Endothelial cell of umbilical vein (primary cell): ENCODE data around the gene TMEFF2. TPM values are rescaled to one million over a fixed set of nuclear protein-coding genes. Genes with fewer than 3 reads are reported as not detected.

Experiments used
- BruUV-seq: library from RNA; stranded (reverse); fragments of 400-500 nt; replicated peaks from 2 replicates; lab custom pipeline; 2021; lab: Mats Ljungman, UMichigan
- CTCF ChIA-PET: fragments of 300-600, 350-600 bp; sonication (Branson Sonifier 250); formaldehyde crosslinking; loops from one replicate; lab custom pipeline; 2021; ENCODE audit warnings: antibody characterized with exemption, inconsistent platforms; lab: Charles Lee
- POLR2A ChIA-PET: fragments of 300-600, 350-600 bp; sonication (Branson Sonifier 250); formaldehyde crosslinking; loops from one replicate; lab custom pipeline; 2021; ENCODE audit warnings: antibody characterized with exemption, inconsistent platforms; lab: Charles Lee
- DNase-seq: peaks from one replicate; pipeline ENCODE4 v3.0.0-alpha.2; 2011; ENCODE audit warnings: low read depth, low spot score
- FAIRE-seq: peaks from 2 replicates; lab custom pipeline; 2011; peaks lifted over from hg19 to GRCh38; lab: Jason Lieb, UNC
- H2AFZ ChIP-seq: 2 replicates; pipeline ENCODE4 v1.6.0; 2012; ENCODE audit warnings: low read depth, low read length, control low read depth, inconsistent platforms
- H3K27ac ChIP-seq: 2 replicates; pipeline ENCODE4 v1.5.1; 2011; ENCODE audit warnings: low read depth, mild to moderate bottlenecking, control low read depth, low read length, moderate library complexity; ENCODE audit not compliant: insufficient read depth
- H3K27me3 ChIP-seq, 2 experiments: 2 replicates each; pipeline versions ENCODE4 v1.6.0 to v1.6.1; 2011; ENCODE audit warnings: low read length in 2 of 2, mixed read lengths in 1 of 2; ENCODE audit not compliant: control insufficient read depth in 2 of 2, insufficient read depth in 2 of 2
- H3K36me3 ChIP-seq, 2 experiments: 2 replicates in 1 of 2; 3 replicates in 1 of 2; pipeline ENCODE4 v1.5.1; 2011; ENCODE audit warnings: low read length in 2 of 2, mild to moderate bottlenecking in 1 of 2, moderate library complexity in 1 of 2; ENCODE audit not compliant: control insufficient read depth in 2 of 2, insufficient read depth in 2 of 2; ENCODE audit errors: extremely low read depth in 1 of 2
- H3K4me1 ChIP-seq: 3 replicates; pipeline ENCODE4 v1.5.1; 2011; ENCODE audit warnings: mild to moderate bottlenecking, low read length; ENCODE audit not compliant: control insufficient read depth, insufficient read depth; ENCODE audit errors: extremely low read depth
- H3K4me2 ChIP-seq: 2 replicates; pipeline ENCODE4 v1.6.1; 2011; ENCODE audit warnings: low read length, control low read depth, mixed read lengths; ENCODE audit not compliant: insufficient read depth
- H3K4me3 ChIP-seq, 3 experiments: fragments of 200-600 bp in 1 of 3; sonication (generic), shearing (Covaris generic) in 1 of 3; replicated peaks in 1 of 3; 2 replicates each; pipeline ENCODE4 v1.5.1; 2011 to 2016; ENCODE audit warnings: control low read depth in 3 of 3, low read length in 3 of 3, mild to moderate bottlenecking in 2 of 3, inconsistent platforms in 1 of 3, low read depth in 1 of 3, moderate library complexity in 1 of 3; ENCODE audit not compliant: insufficient read depth in 1 of 3
- H3K79me2 ChIP-seq: 2 replicates; pipeline ENCODE4 v1.6.0; 2012; ENCODE audit warnings: low read length, inconsistent platforms; ENCODE audit not compliant: control insufficient read depth, insufficient read depth
- H3K9ac ChIP-seq: replicated peaks from 2 replicates; pipeline ENCODE3; 2011; ENCODE audit warnings: low read length, control low read depth; ENCODE audit not compliant: insufficient read depth; ENCODE audit errors: extremely low read depth
- H3K9me1 ChIP-seq: replicated peaks from 3 replicates; pipeline ENCODE4 v1.6.0; 2011; ENCODE audit warnings: mild to moderate bottlenecking, low read length; ENCODE audit not compliant: control insufficient read depth, insufficient read depth; ENCODE audit errors: extremely low read depth
- H3K9me3 ChIP-seq: replicated peaks from 2 replicates; pipeline ENCODE4 v1.5.1; 2012; ENCODE audit warnings: low read length, inconsistent platforms; ENCODE audit not compliant: control insufficient read depth, insufficient read depth
- H4K20me1 ChIP-seq: replicated peaks from 2 replicates; pipeline ENCODE3; 2011; ENCODE audit warnings: mild to moderate bottlenecking, low read length; ENCODE audit not compliant: control insufficient read depth, insufficient read depth; ENCODE audit errors: extremely low read depth
- EZH2 ChIP-seq: IDR thresholded peaks from 2 replicates; pipeline ENCODE4 v1.6.1; 2012; ENCODE audit warnings: borderline replicate concordance, low read depth, mild to moderate bottlenecking, moderate library complexity, low read length, inconsistent platforms; ENCODE audit not compliant: severe bottlenecking
- FOS ChIP-seq: IDR thresholded peaks from 2 replicates; pipeline ENCODE4 v1.6.1; 2011; ENCODE audit warnings: mild to moderate bottlenecking, low read length, moderate library complexity, borderline replicate concordance; ENCODE audit not compliant: insufficient read depth
- GATA2 ChIP-seq: IDR thresholded peaks from 2 replicates; pipeline ENCODE4 v1.7.0; 2011; ENCODE audit warnings: low read depth, mild to moderate bottlenecking, moderate library complexity, mixed read lengths, low read length; ENCODE audit not compliant: insufficient read length, insufficient read depth
- JUN ChIP-seq: IDR thresholded peaks from 2 replicates; pipeline ENCODE4 v1.6.1; 2011; ENCODE audit warnings: borderline replicate concordance, low read depth; ENCODE audit not compliant: insufficient read length, insufficient read depth
- MYC ChIP-seq: IDR thresholded peaks from one replicate; pipeline ENCODE4 v1.6.1; 2011; ENCODE audit warnings: mild to moderate bottlenecking, low read depth, low read length
- POLR2A ChIP-seq: IDR thresholded peaks from 2 replicates; pipeline ENCODE4 v1.6.1; 2012; ENCODE audit warnings: low read depth, mild to moderate bottlenecking, control low read depth, low read length
- POLR2AphosphoS5 ChIP-seq: IDR thresholded peaks from 2 replicates; pipeline ENCODE4 v1.6.1; 2012; ENCODE audit warnings: low read depth, mild to moderate bottlenecking, control low read depth, low read length, moderate library complexity; ENCODE audit not compliant: insufficient read depth
- dilution Hi-C: fragments of 300-500 bp; cut with MboI; formaldehyde crosslinking; loops from one replicate; pipeline ENCODE4 v1.15.0; 2019; ENCODE audit warnings: low sequenced_read_pairs; ENCODE audit not compliant: extremely low pct_ligation_motif_present
- intact Hi-C: fragments of 100-400 bp; cut with micrococcal nuclease; formaldehyde crosslinking; loops from one replicate; pipeline ENCODE4 v1.10.0; 2022
- polyA plus RNA-seq, 4 experiments: library from polyadenylated mRNA; depleted of rRNA in 3 of 4; stranded (reverse) in 3 of 4; unstranded in 1 of 4; fragments of >200 nt; gene quantifications; 2 replicates each; pipeline versions ENCODE4 v1.2.1 to v1.2.3, GENCODE V29; 2011 to 2012; ENCODE audit warnings: missing spikeins in 1 of 4
- total RNA-seq: library from RNA; stranded (reverse); gene quantifications from 2 replicates; pipeline ENCODE4 v1.2.3, GENCODE V29; 2021
- TF ChIP-seq, protein P1 (sequence below): IDR thresholded peaks from 2 replicates; pipeline ENCODE4 v1.6.1; 2011; ENCODE audit not compliant: insufficient read depth, insufficient read length
- TF ChIP-seq, protein P2 (sequence below), 2 donors: IDR thresholded peaks; 1 replicate in 1 of 2; 2 replicates in 1 of 2; pipeline ENCODE4 v1.5.1; 2011; ENCODE audit warnings: low read length in 2 of 2, mild to moderate bottlenecking in 2 of 2, moderate library complexity in 2 of 2, control low read depth in 1 of 2, inconsistent platforms in 1 of 2, low read depth in 1 of 2; ENCODE audit not compliant: insufficient read depth in 1 of 2; ENCODE audit errors: extremely low read depth in 1 of 2

Gene TMEFF2
- total and polyA plus RNA-seq, 2 donors (not counting 3 experiments of a cell fraction or from before 2014, with no cell fraction given) = 0.18 to 0.20 TPM

DNA sequence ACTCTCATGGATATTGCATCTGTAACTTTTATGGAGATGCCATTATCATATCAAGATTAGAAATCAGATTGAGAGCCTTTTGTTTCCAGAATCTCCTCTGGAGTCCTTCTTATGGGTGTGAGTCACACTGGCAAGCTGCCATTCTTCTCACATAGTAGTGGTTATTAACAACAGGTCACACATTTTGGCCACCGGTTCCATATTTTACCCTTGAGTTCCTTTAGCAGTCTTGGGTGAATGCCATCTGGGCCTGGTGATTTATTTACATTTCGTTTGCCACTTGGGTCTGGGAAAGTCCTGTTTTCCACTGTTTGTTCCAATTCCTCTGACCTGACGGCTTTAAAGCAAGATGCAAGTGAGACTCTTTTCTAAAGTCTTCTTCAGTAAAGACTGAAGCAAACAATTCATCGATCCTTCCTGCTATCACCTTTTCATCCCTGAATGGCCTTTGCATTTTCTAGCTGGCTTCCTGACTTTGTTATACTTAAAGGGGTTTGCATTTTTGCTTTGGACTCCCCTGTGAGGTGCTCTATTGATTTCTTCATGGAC is 267.3 kb downstream of the TMEFF2 start:
- peak overlapping the region in 1 of 3 experiments; percentile 5 for H3K4me3 ChIP-seq
- no peaks in the 10 kb centered on the region for H3K9me3 ChIP-seq
- intact Hi-C loops = loop anchor here (1.0 kb wide), 6 partner anchors 17 to 249 kb away; partner anchors contain the start of genes CAVIN2 and NABP1
- H3K36me3 ChIP-seq = no peaks in the 10 kb centered on the region
- H3K9ac ChIP-seq = peak overlapping the region; percentile 47
- peak overlapping the region; percentile 84 for H3K27ac ChIP-seq
- no TSS peak for BruUV-seq
- H3K79me2 ChIP-seq = no peaks in the 10 kb centered on the region
- ChIA-PET POLR2A (interaction anchor here (1.3 to 2.0 kb wide), 4 partner anchors 10 to 81 kb away, joined by 3 to 5 read pairs (median 4); partner anchors contain the start of gene CAVIN2), CTCF (interaction anchor here (0.7 to 4.4 kb wide), 10 partner anchors 10 to 235 kb away, joined by 3 to 36 read pairs (median 4); partner anchors contain the start of gene CAVIN2)
- no peaks in the 10 kb centered on the region for H4K20me1 ChIP-seq
- DNase-seq (peak; percentile 99), FAIRE-seq (peak; percentile 97)
- TF ChIP-seq FOS (peak; percentile 86), JUN (peak; percentile 94), POLR2A (peak; percentile 65), POLR2AphosphoS5 (peak; percentile 76), EZH2 (no peak), GATA2 (peak; percentile 97), MYC (no peak)
- TF ChIP-seq, protein P1, sequence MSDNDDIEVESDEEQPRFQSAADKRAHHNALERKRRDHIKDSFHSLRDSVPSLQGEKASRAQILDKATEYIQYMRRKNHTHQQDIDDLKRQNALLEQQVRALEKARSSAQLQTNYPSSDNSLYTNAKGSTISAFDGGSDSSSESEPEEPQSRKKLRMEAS = no peak
- TF ChIP-seq, protein P2, sequence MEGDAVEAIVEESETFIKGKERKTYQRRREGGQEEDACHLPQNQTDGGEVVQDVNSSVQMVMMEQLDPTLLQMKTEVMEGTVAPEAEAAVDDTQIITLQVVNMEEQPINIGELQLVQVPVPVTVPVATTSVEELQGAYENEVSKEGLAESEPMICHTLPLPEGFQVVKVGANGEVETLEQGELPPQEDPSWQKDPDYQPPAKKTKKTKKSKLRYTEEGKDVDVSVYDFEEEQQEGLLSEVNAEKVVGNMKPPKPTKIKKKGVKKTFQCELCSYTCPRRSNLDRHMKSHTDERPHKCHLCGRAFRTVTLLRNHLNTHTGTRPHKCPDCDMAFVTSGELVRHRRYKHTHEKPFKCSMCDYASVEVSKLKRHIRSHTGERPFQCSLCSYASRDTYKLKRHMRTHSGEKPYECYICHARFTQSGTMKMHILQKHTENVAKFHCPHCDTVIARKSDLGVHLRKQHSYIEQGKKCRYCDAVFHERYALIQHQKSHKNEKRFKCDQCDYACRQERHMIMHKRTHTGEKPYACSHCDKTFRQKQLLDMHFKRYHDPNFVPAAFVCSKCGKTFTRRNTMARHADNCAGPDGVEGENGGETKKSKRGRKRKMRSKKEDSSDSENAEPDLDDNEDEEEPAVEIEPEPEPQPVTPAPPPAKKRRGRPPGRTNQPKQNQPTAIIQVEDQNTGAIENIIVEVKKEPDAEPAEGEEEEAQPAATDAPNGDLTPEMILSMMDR (IDR thresholded peaks at IDR 0.05; ENCODE audit: extremely low read depth in 1 of 2, insufficient read depth in 1 of 2, low read depth in 1 of 2, low read length in 2 of 2) = no peak
- no peaks in the 10 kb centered on the region for H3K9me1 ChIP-seq
- H2AFZ ChIP-seq = no peak overlapping the region
- peaks cover 48% of the 10 kb centered on the region for H3K4me1 ChIP-seq
- dilution Hi-C loops = no loop called here
- peak overlapping the region; percentile 79 for H3K4me2 ChIP-seq
- H3K27me3 ChIP-seq = no peaks in the 10 kb centered on the region
